ENCODE measurements around the gene ZDHHC5.

Gene ZDHHC5

GRCh38 chr11:57667736-57668433 is at the start of gene ZDHHC5:
Gene ZDHHC5 (plus strand): TSS chr11:57668114. CDS start chr11:57673091, 4,977 bp downstream.
- peak; percentile 84 to 100 (median 98) for DNase-seq

- DNase-seq = no peak
Measured at GRCh38 chr11:57618438-57618837, 49.5 kb upstream of the ZDHHC5 start.

- DNase-seq = no peak
Measured at GRCh38 chr11:57619331-57619730, 48.6 kb upstream of the ZDHHC5 start.

- no peak for DNase-seq
Measured at GRCh38 chr11:57620467-57620866, 47.4 kb upstream of the ZDHHC5 start.

- no peak for DNase-seq
Measured at GRCh38 chr11:57622263-57622662, 45.7 kb upstream of the ZDHHC5 start.

GRCh38 chr11:57624864-57625263 is 43.0 kb upstream of the ZDHHC5 start:
- no peak for DNase-seq

- no peak for DNase-seq
Measured at GRCh38 chr11:57626895-57627294, 41.0 kb upstream of the ZDHHC5 start.

GRCh38 chr11:57630171-57630570 is 37.7 kb upstream of the ZDHHC5 start:
- no peak for DNase-seq

GRCh38 chr11:57632116-57632515 is 35.8 kb upstream of the ZDHHC5 start:
- no peak for DNase-seq

GRCh38 chr11:57633394-57634070 is 34.4 kb upstream of the ZDHHC5 start:
- no peak for DNase-seq

- no peak for DNase-seq
Measured at GRCh38 chr11:57634311-57634710, 33.6 kb upstream of the ZDHHC5 start.

- no peak for DNase-seq
Measured at GRCh38 chr11:57635246-57635645, 32.7 kb upstream of the ZDHHC5 start.

GRCh38 chr11:57637626-57638004 is 30.3 kb upstream of the ZDHHC5 start:
- DNase-seq = no peak

GRCh38 chr11:57638005-57638781 is 29.7 kb upstream of the ZDHHC5 start:
- peak in 10 of 14 donors; percentile 18 to 88 (median 42) for DNase-seq

- DNase-seq = no peak
Measured at GRCh38 chr11:57638811-57639320, 29.0 kb upstream of the ZDHHC5 start.

GRCh38 chr11:57639321-57640067 is 28.4 kb upstream of the ZDHHC5 start:
- no peak for DNase-seq

- DNase-seq = no peak
Measured at GRCh38 chr11:57640068-57640800, 27.7 kb upstream of the ZDHHC5 start.

- DNase-seq = peak in 3 of 14 donors; percentile 4 to 30 (median 10)
Measured at GRCh38 chr11:57641011-57641807, 26.7 kb upstream of the ZDHHC5 start.

- no peak for DNase-seq
Measured at GRCh38 chr11:57643802-57644201, 24.1 kb upstream of the ZDHHC5 start.

Measured in C1 segment of cervical spinal cord (tissue), 14 donors.